Right forelimb (tissue), 1 donor: ENCODE results near the gene ATG4A.

Source experiments
- DNase-seq: peaks from one replicate; pipeline ENCODE4 v3.0.0-alpha.2; 2018

Gene ATG4A

GRCh38 chrX:108123591-108124366 is 32.2 kb downstream of the ATG4A start:
- DNase-seq, result no peak

GRCh38 chrX:108126661-108127060 is 35.1 kb downstream of the ATG4A start:
- no peak for DNase-seq

- DNase-seq, result no peak
These were observed 35.6 kb downstream of the ATG4A start for GRCh38 chrX:108127152-108127551.

- no peak for DNase-seq
These were observed 39.3 kb downstream of the ATG4A start for GRCh38 chrX:108130889-108131288.

- no peak for DNase-seq
These were observed 39.9 kb downstream of the ATG4A start for GRCh38 chrX:108131471-108131870.

- DNase-seq, result no peak
These were observed 40.5 kb downstream of the ATG4A start for GRCh38 chrX:108132034-108132433.

GRCh38 chrX:108132876-108133275 is 41.3 kb downstream of the ATG4A start:
- DNase-seq, result no peak

- DNase-seq, result no peak
These were observed 43.1 kb downstream of the ATG4A start for GRCh38 chrX:108134724-108135123.

GRCh38 chrX:108138814-108139702 is 47.5 kb downstream of the ATG4A start:
- DNase-seq, result no peak

- no peak for DNase-seq
These were observed 56.9 kb downstream of the ATG4A start for GRCh38 chrX:108148524-108148923.

- no peak for DNase-seq
These were observed 64.5 kb downstream of the ATG4A start for GRCh38 chrX:108156082-108156481.

GRCh38 chrX:108156934-108157466 is 65.4 kb downstream of the ATG4A start:
- DNase-seq, result no peak

GRCh38 chrX:108157628-108158027 is 66.0 kb downstream of the ATG4A start:
- DNase-seq, result no peak

GRCh38 chrX:108159028-108159670 is 67.6 kb downstream of the ATG4A start:
- DNase-seq, result no peak

- no peak for DNase-seq
These were observed 68.7 kb downstream of the ATG4A start for GRCh38 chrX:108160309-108160708.

GRCh38 chrX:108162265-108162664 is 70.7 kb downstream of the ATG4A start:
- no peak for DNase-seq

- DNase-seq, result no peak
These were observed 71.9 kb downstream of the ATG4A start for GRCh38 chrX:108163333-108164082.

- DNase-seq, result no peak
These were observed 74.0 kb downstream of the ATG4A start for GRCh38 chrX:108165383-108166111.

GRCh38 chrX:108167211-108167872 is 75.8 kb downstream of the ATG4A start:
- DNase-seq, result no peak

GRCh38 chrX:108168961-108169740 is 77.6 kb downstream of the ATG4A start:
- no peak for DNase-seq
